Activated naive CD8-positive, alpha-beta T cell (primary cell): ENCODE results near the gene SLC25A22.

Source experiments
- H3K27ac Mint-ChIP-seq: one replicate; pipeline ENCODE4 v1.8.0; 2021; ENCODE audit warnings: mixed read lengths
- H3K27me3 Mint-ChIP-seq: one replicate; pipeline ENCODE4 v1.8.0; 2021; ENCODE audit warnings: mixed read lengths
- H3K36me3 Mint-ChIP-seq: one replicate; pipeline ENCODE4 v1.8.0; 2021; ENCODE audit warnings: mixed read lengths
- H3K4me1 Mint-ChIP-seq: one replicate; pipeline ENCODE4 v1.8.0; 2021; ENCODE audit warnings: low read depth, mixed read lengths
- H3K4me3 Mint-ChIP-seq: one replicate; pipeline ENCODE4 v1.8.0; 2021; ENCODE audit warnings: mild to moderate bottlenecking, mixed read lengths
- H3K9me3 Mint-ChIP-seq: one replicate; pipeline ENCODE4 v1.8.0; 2021; ENCODE audit warnings: low read depth, mixed read lengths

The SLC25A22 gene

DNA sequence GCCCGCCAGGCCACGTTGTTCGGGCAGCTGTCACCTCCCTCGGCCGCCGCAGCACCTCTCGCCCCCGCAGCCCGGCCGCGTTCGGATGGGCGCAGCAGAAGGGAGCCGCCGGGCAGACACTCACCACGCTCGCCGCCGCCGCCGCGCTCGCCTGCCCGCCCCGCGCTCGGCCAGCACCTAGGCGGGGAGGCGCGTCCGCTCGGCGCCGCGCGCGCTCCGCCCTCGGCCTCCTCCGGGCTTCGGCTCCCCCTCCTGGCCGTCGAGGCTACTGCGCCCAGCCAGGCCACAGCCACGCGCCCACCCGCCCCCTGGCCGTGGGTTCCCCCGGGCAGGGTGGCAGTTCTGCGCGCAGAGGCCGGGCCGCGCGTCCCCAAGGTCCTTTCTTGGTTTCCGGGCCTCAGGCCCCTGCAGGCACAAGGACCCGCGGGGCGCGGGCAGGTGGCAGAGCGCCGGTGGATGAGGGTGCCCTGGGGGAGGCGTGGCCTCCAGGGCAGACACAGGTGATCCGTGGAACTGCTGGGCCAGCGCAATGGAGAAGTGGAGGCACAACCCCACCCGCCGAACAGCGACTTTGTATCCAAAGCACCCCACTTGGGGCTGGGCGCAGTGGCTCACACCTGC is at the start of gene SLC25A22:
SLC25A22 (minus strand) TSS at position 189 of the 621 bp plus-strand sequence. CDS start 3,275 bp downstream, outside the sequence.
- no peaks in the 10 kb centered on the region for H3K27me3 Mint-ChIP-seq
- H3K9me3 Mint-ChIP-seq: no peaks in the 10 kb centered on the region
- H3K36me3 Mint-ChIP-seq: no peaks in the 10 kb centered on the region
- peak within 1 kb of the TSS; percentile 84 for H3K27ac Mint-ChIP-seq
- H3K4me3 Mint-ChIP-seq: peak within 1 kb of the TSS; percentile 91
- peaks cover 5% of the 10 kb centered on the region for H3K4me1 Mint-ChIP-seq

DNA sequence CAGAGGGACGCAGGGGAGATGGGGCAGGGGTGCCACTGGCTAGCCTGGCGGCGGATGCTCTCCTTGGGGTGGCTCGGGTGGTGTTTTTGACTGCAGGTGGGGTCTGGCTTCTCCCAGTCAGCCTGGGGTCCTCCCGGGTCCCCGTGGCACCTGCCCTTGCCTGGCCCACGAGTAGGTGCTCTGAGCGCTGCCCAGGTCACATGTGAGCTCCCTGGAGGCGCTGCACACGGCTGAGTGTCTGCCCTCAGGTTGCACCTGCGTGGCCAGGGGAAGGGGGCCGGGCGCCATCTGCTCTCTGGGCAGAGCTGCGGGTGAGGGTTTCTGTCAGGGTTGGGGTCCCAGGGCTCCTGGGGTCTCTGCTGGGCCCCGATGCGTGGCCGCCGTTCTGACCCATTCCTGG is 49.8 kb upstream of the SLC25A22 start:
- Mint-ChIP-seq H3K36me3 (no peaks in the 10 kb centered on the region), H3K27me3 (no peaks in the 10 kb centered on the region), H3K4me1 (peaks cover 16% of the 10 kb centered on the region), H3K9me3 (no peaks in the 10 kb centered on the region), H3K27ac (no peak overlapping the region), H3K4me3 (no peak overlapping the region)

DNA sequence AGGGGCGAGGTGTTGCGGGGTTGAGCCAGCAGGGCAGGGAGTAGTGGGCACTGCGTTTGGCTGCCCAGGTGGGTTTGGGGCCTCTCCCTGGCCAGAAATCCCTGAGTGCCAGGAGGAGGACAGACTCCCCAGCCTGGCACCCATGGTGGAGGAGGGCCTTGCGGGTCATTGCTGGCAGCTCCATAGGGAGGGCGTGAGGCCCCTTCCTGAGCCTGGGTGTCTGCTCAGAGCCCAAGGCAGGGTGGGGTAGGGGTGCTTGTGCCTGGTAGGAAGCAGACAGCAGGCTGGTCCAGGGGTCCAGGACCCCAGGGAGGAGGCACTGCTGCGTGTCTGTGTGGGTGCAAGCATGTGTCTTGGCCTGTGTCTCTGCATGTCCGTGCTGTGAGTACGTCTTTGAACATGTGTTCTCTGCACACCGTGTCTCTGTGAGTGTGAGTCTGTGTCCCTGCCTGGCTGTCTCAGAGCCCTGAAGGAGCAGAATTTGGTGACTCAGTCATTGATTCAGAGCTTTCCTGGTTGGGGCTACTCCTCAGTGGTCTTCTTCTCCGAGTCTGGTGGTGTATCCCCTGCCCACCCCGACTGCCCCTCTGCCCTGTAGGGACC is 48.5 kb upstream of the SLC25A22 start:
- Mint-ChIP-seq H3K9me3 (no peaks in the 10 kb centered on the region), H3K27ac (no peak overlapping the region), H3K36me3 (no peaks in the 10 kb centered on the region), H3K4me1 (peaks cover 16% of the 10 kb centered on the region), H3K4me3 (no peak overlapping the region), H3K27me3 (no peaks in the 10 kb centered on the region)

DNA sequence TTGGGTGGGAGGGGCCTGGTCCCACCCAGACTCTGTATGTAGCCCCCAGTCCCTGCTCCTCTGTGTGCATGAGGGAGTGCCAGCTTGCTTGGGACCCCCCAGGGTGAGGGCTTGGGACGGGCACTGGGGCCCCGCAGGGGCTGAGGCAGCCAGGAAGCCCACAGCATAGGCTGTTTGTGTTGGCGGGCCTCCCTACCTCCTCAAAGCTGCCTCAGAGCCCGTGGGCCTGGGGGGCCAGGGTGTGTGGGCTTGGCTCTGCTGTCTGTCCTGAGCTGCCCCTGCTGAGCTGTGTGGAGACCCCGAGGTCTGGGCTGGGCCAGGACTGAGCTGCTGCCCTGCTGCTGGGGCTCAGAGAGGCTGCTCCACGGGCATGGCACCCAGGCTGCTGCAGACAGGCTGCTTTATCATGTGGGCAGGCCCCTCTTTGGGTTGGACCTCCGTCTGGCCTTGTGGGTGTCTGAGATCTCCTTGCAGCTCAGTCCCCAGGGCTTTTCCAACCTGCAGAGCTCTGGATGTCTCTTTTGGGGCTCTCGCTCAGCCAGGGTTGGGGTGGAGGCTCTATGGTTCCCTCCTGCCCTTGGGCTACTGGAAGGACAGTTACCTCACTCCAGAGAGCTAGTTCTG is 47.9 kb upstream of the SLC25A22 start:
- H3K4me1 Mint-ChIP-seq: peaks cover 19% of the 10 kb centered on the region
- no peaks in the 10 kb centered on the region for H3K36me3 Mint-ChIP-seq
- no peak overlapping the region for H3K4me3 Mint-ChIP-seq
- H3K9me3 Mint-ChIP-seq: no peaks in the 10 kb centered on the region
- H3K27ac Mint-ChIP-seq: no peak overlapping the region
- no peaks in the 10 kb centered on the region for H3K27me3 Mint-ChIP-seq

DNA sequence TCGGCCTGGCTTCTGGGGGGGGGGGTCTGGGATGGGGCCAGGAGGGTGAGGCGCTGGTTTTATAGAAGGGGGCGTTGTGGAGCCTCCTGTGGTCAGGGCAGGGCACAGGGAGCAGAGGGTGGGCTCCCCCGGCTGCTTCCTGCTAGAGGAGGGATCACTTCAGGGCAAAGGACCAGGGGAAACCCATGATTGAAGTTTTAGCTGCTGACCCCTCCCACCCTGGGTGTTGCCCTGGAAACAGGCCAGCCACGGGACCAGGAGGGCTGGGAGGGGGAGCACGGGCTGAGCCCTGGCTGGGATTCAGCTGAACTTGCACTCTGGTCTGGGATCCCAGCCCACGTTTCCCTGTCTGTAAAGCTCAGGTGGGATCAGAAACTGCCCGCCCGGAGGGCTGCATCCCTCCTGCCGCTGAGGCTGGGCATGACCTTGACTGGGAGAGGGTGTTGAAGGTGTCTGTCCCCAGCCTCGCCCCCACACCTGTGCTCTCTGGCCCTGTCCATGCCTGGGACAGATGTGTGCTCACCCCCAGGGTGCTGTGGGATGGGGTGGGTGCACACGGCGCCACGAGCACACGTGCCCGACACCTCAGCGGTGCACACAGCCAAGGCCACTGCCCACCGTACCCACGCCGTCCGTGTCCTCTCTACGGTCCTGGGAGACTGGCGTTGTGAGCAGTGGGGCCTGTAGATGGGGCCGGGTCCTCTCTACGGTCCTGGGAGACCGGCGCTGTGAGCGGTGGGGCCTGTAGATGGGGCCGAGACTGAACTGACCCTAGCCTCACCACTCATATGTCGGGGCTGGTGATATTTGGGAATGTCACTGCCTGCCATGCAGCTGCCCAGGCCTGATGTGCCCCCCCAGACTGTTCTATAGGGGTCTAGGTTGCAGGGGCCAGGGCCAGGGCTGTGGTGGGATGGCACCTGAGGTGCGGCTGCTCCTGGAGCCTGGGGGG is 46.9 kb upstream of the SLC25A22 start:
- Mint-ChIP-seq H3K4me1 (peaks cover 28% of the 10 kb centered on the region), H3K4me3 (peak overlapping the region; percentile 32), H3K27me3 (no peaks in the 10 kb centered on the region), H3K9me3 (no peaks in the 10 kb centered on the region), H3K27ac (no peak overlapping the region), H3K36me3 (no peaks in the 10 kb centered on the region)

DNA sequence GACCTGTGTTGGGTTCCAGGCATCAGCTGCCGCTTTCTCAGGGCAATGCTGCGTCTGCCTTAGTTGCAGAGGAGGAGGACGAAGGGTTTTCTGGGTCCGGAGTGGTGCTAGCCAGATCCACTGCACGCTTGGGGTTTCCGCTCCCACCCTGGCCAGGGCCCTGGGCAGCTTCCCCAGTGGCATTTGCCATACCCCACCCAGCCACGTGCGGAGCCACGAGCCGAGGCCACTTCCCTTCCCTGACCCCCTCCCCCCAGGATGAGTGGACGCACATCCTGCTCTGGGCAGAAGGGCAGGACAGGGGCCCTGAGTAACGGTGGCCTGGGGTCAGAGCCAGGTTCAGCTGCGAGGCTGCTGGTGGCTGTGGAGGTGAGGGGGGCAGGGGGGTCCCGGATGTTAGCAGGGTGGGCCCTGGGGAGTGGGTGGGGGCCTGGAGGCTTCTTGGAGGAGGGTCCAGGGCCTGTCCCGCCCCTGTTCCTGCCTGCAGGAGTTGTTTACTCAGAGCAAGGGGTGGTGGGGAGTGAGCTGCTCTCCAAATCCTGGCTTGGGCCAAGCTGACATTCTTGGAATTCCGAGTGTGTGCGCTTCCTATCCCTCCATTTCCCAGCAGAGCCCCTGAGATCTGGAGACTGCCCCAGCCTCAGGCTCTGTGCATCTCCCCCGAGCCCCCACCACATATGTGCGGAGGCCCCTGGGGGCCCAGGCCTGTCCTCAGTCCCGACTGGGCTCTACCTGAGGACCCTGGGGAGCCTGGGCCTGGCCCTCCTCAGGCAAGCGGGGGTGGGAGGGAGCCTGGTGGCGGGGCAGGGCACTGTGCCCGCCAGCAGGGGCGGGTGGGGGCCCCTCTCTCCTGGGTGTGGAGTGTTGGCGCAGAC is 46.0 kb upstream of the SLC25A22 start:
- Mint-ChIP-seq H3K27ac (no peak overlapping the region), H3K9me3 (no peaks in the 10 kb centered on the region), H3K4me3 (peak overlapping the region; percentile 77), H3K27me3 (no peaks in the 10 kb centered on the region), H3K4me1 (peaks cover 28% of the 10 kb centered on the region), H3K36me3 (no peaks in the 10 kb centered on the region)

DNA sequence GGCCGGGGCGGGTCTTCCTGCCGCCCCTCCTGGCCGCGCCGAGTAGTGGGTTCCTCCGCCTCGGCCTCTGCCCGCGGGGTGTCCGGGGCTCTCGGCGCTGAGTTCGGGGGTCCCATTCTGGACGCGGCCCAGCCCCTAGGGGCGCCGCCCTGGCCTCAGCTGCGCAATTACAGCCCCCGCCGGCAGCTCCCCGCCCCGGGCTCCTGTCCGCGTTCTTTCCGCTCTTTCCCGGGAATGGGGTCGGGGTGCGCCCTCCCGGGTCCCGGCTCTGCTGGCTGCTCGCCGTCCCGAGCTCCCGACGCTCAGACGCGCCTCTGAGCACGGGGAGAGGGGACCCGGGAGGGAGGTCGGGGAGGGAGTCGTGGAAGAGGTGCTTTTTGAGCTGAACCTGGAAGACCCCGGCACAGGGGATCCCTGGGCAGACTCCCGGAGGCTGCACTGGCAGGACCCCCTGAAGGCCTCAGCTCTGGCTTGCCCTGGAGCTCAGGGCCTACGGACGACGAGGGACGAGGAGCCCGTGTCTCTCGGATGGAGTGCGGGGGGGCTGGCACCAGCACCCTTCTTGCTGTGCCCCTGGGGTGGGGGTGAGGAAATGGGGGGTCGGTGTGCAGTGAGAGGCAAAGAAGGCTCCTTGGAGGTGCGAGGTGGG is 45.1 kb upstream of the SLC25A22 start:
- no peak overlapping the region for H3K27ac Mint-ChIP-seq

DNA sequence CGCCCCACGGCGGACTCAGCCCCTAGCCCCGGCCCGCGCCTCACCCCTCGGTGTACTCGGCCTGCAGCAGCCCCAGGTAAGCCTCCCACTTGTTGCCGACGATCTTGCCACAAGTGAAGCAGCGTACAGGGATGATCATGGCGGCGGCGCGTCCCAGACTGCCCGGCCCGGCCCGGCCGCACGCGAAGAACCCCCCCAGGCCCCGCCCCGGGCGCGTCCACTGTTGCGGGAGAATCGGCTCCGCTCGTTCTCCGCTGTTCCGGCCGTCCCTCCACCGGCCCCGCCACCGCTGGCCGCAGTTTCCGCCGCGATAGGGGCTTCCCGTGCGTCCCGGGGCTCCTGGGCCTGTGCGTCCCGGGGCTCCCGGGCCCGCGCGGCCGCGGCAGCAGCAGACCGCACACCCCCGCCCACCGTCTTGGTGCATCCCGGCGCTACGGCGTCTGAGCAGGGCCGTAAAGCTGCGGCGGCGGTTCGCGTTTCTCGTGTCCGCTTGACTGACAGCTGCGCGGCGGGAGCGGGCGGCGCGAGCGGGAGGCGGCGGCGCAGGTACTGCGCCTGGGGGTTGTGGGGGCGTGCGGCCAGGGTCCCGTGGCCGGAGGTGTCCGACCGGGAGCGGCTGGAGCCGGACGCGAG is 44.4 kb upstream of the SLC25A22 start, which contains the start of the genes POLR2L and TSPAN4:
POLR2L (minus strand) TSS at position 160 of the 633 bp plus-strand sequence; CDS start at position 139, 21 bp downstream.
TSPAN4 (plus strand) TSS at position 483 of the 633 bp plus-strand sequence. CDS start 7,453 bp downstream, outside the sequence.
- Mint-ChIP-seq H3K4me3 (peak within 1 kb of the TSS; percentile 88), H3K27ac (peak within 1 kb of the TSS; percentile 80), H3K27me3 (no peaks in the 10 kb centered on the region), H3K36me3 (no peaks in the 10 kb centered on the region), H3K9me3 (no peaks in the 10 kb centered on the region), H3K4me1 (peaks cover 24% of the 10 kb centered on the region)

More for the DNA sequence above, 45.1 kb upstream of the SLC25A22 start:
- H3K27me3 Mint-ChIP-seq: no peaks in the 10 kb centered on the region
- H3K9me3 Mint-ChIP-seq: no peaks in the 10 kb centered on the region
- peak overlapping the region; percentile 77 for H3K4me3 Mint-ChIP-seq
- H3K36me3 Mint-ChIP-seq: no peaks in the 10 kb centered on the region
- peaks cover 24% of the 10 kb centered on the region for H3K4me1 Mint-ChIP-seq

DNA sequence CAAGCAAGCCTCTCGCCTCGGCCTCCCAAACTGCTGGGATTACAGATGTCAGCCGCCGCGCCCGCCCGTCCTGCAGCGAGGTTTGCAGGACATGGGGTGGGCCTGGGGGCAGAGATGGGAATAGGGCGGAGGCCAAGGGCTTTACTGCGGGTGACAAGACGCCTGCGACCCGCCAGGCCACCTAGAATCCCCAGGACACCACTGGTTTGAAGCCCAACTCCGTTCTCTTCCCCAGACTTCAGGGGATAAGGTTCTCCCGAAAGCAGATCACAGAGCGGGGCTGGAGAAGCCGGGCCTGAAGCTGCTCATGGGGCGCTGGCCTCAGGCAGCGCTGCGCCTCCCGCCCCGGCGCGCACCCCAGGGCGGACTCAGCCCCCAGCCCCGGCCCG is 43.9 kb upstream of the SLC25A22 start:
- H3K27ac Mint-ChIP-seq: peak overlapping the region; percentile 80
- H3K36me3 Mint-ChIP-seq: no peaks in the 10 kb centered on the region
- H3K9me3 Mint-ChIP-seq: no peaks in the 10 kb centered on the region
- H3K4me1 Mint-ChIP-seq: peaks cover 24% of the 10 kb centered on the region
- H3K27me3 Mint-ChIP-seq: no peaks in the 10 kb centered on the region
- H3K4me3 Mint-ChIP-seq: peak overlapping the region; percentile 88

DNA sequence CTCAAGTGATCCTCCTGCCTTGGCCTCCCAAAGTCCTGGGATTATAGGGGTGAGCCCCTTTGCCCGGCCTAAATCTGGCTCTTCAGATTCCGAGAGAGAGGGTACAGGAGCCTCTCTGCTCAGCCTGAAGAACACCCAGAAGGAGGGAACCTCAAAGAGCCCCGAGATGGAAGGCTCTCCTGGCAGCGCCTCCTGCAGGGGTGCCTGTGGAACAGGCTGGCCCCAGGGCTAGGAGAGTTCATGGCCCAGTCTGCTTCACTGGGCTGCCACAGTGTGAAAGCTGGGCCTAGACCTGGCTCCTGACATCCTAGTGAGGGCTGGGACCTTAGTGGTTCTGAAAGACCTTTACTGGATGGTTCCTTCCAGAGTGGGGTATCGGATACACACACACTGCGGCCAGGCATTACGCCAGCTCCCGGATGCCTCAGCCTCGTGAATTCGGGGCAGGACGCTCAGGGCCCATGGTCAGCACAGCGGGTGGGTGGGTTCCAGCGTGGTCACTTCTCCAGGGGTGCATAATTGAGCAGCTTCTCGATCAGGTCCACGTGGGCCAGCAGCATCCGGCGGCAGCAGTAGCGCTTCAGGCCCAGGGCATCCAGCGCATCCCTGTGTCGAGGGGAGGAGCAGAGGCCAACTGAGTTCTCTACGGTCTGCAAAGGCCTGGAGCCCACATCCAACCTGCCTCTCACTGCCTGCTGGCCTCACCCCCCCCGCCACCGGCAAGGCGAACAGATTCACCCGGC is 42.0 kb upstream of the SLC25A22 start:
- Mint-ChIP-seq H3K36me3 (no peaks in the 10 kb centered on the region), H3K4me1 (peaks cover 21% of the 10 kb centered on the region), H3K27me3 (no peaks in the 10 kb centered on the region), H3K9me3 (no peaks in the 10 kb centered on the region), H3K4me3 (peak overlapping the region; percentile 88), H3K27ac (no peak overlapping the region)

DNA sequence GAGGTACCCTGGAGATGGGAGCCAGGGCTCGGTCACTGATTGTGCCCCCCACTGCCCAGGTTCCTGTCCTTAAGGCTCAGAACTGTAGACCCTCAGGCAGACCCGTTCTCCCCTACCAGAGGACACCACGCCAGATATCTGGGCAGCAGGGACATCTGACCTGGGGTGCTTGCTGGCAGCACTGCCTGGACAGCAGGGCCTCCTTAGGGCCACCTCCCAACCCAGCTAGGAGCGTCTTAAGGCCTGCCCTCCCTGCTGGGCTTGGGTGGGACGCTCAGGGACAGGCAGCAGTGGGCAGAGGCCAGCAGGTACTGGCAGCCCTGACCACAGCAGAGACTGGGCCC is 41.2 kb upstream of the SLC25A22 start:
- H3K4me1 Mint-ChIP-seq: peaks cover 18% of the 10 kb centered on the region
- no peak overlapping the region for H3K27ac Mint-ChIP-seq
- no peak overlapping the region for H3K4me3 Mint-ChIP-seq
- no peaks in the 10 kb centered on the region for H3K27me3 Mint-ChIP-seq
- H3K36me3 Mint-ChIP-seq: no peaks in the 10 kb centered on the region
- no peaks in the 10 kb centered on the region for H3K9me3 Mint-ChIP-seq

DNA sequence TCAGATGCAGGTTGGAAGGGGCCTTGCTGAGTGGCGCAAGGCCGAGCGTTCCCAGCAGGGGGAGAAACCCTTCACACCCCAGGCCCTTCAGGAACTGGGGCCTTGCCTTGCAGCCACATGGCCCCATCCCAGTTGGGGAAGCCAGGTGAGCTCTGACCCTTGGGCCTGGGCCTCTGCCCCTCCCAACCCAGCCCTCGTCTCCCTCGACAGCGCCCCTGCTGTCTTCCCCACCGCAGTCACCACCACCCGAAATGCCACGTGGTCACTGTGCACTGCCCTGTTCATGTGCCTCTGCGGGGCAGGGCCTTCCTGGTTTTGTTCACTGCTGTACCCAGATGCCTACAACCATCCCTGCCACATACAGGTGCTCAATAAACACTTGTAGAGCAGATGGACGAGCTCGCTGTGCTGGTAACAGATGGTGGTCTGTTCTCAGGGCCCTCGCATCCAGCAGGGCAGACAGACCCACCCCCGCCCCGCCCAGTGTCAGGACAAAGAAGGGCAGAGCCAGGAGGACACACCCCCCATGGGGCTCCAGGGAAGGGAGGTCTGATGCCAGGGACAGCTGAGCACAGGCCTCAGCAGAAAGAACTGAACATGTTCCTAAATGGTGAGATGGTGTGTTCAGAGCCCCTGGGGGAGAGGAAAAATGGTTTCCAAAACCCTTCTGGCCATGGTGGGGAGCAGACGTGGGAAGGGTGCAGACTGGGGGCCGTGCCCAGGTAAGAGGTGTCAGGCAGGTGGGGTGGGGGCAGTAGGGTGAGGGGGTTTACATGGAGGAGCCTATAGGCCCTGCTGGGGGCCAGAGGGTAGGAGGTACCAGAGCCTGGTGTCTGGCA is 40.6 kb upstream of the SLC25A22 start:
- Mint-ChIP-seq H3K36me3 (no peaks in the 10 kb centered on the region), H3K9me3 (no peaks in the 10 kb centered on the region), H3K27ac (no peak overlapping the region), H3K4me1 (peaks cover 19% of the 10 kb centered on the region), H3K4me3 (peak overlapping the region; percentile 32), H3K27me3 (no peaks in the 10 kb centered on the region)
